NCI-H128 (cell line): ENCODE data around the gene PVRIG.
"Not testable (repeated sequence)": the region's sequence is repeated elsewhere in the genome, so short reads cannot be mapped to it uniquely, and the experiment has no call there.

Experiments
- DNase-seq: peaks from one replicate; lab custom pipeline; 2025; ENCODE audit not compliant: unreplicated experiment; lab: John Stamatoyannopoulos, UW

PVRIG gene

GRCh38 chr7:100224891-100225290 is 5.1 kb downstream of the PVRIG start:
- not testable (repeated sequence) for DNase-seq

DNA sequence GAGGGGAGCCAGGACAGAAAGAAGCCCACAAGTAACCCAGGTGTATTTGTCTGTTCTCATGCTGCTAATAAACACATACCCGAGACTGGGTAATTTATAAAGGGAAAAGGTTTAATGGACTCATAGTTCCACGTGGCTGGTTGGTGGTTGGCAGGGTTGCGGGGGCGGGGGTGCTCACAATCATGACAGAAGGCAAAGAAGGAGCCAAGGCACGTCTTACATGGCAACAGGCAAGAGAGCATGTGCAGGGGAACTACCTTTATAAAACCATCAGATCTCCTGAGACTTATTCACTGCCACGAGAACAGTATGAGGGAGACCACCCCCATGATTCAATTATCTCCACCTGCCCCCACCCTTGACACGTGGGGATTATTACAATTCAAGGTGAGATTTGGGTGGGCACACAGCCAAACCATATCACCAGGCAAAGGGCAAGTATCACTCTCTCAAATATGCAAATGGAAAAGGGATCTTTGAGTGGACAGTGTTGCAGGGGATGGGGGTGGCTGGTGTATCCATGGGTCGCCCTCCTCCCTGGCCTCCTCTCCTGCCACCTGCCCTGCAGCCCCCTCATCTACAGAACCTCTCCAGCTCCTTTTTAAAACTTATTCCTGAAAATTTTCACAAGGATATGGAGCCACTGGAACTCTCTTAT is 15.0 kb downstream of the PVRIG start:
- DNase-seq, result not testable (repeated sequence)

DNA sequence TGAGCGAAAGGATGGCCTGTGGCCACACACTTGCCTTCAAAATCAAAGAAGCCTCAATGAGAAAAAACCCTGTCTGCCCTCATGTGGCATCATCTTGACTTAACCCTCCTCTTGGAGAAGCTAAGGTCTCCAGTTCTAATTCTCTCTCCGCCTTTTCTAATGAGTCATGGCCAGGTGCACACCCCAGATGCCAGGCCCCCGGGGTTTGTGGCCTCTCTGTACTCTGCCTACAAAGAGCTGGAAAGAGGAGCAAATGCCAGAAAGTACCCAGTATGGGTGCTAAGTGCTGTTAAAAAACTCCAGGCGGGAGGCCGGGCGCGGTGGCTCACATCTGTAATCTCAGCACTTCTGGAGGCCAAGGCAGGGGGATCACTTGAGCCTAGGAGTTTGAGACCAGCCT is 20.2 kb downstream of the PVRIG start:
- DNase-seq, result not testable (repeated sequence)

GRCh38 chr7:100243385-100243784 is 23.6 kb downstream of the PVRIG start:
- not testable (repeated sequence) for DNase-seq

DNA sequence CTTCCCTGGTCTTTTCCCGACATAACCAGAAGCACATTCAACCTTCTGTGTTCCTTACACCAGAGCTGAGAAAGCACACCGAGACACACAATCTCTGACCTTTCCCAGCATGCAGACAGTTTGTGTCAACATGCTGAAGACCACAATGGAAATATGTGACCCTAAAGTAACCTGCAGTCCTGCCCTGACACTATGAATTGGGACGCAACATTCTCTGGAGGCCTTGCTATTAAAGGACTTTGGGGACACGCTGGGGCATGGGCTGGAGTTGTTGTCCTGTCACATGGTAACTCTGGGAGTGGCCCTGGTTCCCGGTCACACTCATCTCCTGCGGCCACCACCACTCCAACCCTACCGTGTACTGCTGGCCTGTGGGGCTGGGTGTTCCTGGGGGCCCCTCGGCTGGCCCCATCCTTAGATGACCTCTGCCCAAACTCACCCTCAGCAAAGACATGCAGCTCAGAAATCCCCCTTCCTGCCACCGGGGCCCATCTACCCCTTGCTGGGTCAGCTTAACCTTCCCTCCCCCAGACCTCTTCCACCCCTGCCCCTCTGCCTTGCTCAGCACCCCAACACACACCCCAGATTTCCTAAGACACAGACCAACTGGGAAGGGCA is 25.3 kb downstream of the PVRIG start:
- not testable (repeated sequence) for DNase-seq

GRCh38 chr7:100246121-100246864 is 26.5 kb downstream of the PVRIG start:
- DNase-seq, result not testable (repeated sequence)

DNA sequence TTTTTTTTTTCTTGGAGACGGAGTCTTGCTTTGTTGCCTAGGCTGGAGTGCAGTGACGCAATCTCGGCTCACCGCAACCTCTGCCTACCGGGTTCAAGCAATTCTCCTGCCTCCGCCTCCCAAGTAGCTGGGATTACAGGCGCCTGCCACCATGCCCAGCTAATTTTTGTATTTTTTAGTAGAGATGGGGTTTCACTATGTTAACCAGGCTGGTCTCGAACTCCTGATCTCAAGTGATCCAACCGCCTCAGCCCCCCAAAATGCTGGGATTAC is 27.1 kb downstream of the PVRIG start:
- DNase-seq, result not testable (repeated sequence)

- peak; percentile 58 for DNase-seq
Measured at GRCh38 chr7:100247152-100247757, 27.5 kb downstream of the PVRIG start.

DNA sequence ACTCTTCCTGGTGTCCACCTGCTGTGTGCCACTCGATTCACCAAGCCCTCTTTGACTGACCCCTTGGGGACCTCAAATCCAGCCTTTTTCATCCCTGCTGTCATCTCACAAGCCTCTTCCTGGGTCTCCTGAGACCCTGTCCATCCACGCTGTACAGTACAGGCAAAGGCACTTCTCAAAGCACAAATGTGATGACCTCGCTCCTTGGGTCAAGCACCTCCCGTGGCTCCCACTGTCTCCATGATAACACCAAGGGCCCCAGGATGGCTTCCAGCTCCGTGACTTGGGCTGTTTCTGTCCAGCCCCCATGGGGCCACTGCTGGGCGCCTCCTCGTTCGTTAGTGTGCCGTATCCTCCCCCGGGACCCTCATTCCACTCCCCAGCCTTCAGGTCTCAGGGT is 28.7 kb downstream of the PVRIG start:
- DNase-seq, result no peak

GRCh38 chr7:100257017-100257416 is 37.3 kb downstream of the PVRIG start:
- no peak for DNase-seq

GRCh38 chr7:100259984-100260383 is 40.2 kb downstream of the PVRIG start:
- not testable (repeated sequence) for DNase-seq

DNA sequence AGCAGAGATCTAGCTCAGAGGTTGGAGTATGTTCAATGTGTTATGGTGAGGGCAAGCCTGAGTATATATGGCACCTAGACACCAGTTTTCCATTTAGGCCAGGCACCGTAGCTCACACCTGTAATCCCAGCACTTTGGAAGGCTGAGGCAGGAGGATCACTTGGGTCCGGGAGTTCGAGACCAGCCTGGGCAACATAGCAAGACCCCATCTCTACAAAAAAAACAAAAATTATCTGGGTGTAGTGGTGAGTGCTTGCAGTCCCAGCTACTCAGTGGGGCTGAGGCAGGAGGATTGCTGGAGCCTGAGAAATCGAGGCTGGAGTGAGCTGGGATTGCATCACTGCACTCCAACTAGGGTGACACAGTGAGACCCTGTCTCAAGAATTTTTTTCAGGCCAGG is 43.1 kb downstream of the PVRIG start:
- DNase-seq, result not testable (repeated sequence)

DNA sequence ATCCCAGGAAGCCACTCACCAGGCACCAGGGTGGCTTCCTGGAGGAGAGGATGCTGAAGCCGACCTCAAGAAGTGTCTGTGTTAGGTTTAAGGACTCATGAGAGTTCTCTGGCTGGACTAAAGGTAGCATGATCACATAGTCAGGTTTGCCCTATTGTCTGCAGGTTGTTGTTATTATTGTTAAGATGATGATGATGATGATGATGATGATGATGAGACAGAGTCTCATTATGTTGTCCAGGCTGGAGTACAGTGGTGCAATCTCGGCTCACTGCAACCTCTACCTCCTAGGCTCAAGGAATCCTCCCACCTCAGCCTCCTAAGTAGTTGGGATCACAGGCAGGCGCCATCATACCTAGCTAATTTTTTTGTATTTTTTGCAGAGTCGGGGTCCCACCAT is 44.5 kb downstream of the PVRIG start:
- DNase-seq, result not testable (repeated sequence)

DNA sequence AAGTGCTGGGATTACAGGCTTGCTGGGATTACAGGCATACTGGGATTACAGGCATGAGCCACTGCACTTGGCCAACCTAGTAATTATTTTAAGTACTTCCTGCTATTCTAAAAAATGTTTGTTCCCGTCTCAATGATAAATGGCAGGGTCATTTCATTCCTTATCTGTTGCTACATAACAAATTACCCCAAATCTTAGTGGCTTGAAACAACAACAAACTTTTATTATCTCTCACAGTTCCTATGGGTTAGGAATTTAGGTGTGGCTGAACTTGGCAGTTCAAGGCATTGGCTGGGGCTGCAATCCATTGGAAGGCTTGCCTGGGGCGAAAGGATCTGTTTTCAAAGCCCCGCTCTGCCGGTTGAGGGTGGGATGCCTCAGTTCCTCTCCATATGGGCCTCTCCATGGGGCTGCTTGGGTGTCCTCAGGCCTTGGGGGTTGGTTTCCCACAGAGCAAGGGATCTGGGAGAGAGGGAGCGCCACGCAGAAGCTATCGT is 45.0 kb downstream of the PVRIG start:
- DNase-seq, result not testable (repeated sequence)

DNA sequence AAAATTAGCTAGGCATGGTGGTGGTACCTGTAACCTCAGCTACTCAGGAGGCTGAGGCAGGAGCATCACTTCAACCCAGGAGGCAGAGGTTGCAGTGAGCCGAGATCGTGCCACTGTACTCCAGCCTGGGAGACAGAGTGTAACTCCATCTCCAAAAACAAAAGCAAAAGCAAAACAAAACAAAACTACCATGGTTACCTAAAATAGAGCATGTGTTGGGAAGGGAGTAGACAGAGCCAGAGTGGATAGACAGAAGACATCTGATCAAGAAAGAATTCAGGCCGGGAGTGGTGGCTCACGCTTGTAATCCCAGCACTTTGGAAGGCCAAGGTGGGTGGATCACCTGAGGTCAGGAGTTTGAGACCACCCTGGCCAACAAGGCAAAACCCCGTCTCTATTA is 46.1 kb downstream of the PVRIG start:
- not testable (repeated sequence) for DNase-seq

DNA sequence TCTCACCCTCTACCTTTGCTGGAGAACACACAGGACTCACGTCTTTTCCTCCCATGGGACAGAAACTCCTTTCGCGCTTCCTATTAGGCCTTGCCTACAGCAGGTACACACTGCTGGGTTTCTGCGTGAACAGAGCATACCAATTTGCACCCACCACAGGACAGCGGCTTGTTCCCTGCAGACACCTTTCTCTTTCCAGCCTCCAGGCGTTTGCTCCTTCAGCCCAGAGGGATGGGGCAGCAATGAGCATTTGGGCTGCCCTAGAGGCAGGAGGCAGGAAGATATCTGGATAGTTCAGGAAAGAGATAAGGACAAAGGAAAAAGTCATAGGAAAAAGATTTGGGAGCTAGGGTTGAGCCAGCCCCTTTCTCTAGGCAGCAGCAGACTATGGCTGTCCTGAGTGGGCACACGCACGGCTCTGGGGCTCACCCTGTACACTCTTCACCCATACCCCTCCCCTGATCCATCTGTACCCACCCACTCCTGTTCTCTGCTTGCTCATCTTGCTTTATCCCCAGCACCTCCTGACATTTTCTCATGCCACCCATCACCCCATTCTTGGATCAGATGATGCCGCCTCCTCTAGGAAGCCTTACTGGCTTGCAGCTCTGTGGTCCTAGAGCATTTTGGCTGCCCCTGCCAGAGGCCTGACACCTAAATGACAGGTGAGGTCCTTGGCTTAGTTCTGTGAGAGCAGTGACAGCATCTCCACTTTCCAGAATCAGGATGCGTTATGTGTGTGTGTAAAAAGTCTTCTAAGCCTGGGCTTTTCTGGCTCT is 47.0 kb downstream of the PVRIG start:
- DNase-seq, result no peak

GRCh38 chr7:100267648-100268047 is 47.9 kb downstream of the PVRIG start:
- no peak for DNase-seq

DNA sequence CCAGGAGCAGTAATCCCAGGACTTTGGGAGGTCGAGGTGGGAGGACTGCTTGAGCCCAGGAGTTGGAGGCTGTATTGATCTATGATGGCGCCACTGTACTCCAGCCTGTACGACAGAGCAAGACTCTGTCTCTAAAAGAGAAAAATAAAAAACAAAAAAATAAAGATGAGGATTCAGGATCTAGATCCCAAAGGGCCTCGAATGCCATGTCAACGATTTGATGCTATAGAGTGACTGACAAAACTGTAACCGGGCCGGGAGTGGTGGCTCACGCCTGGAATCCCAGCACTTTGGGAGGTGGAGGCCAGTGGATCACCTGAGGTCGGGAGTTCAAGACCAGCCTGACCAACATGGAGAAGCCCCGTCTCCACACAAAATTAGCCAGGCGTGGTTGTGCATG is 49.1 kb downstream of the PVRIG start:
- not testable (repeated sequence) for DNase-seq

GRCh38 chr7:100269306-100270045 is 49.7 kb downstream of the PVRIG start:
- not testable (repeated sequence) for DNase-seq
